Endodermal cell (in vitro differentiated cells): ENCODE results near the gene IRX2. TPM values are rescaled to one million over a fixed set of nuclear protein-coding genes. Genes with fewer than 3 reads are reported as not detected.

Experiments
- DNase-seq: peaks from one replicate; pipeline ENCODE4 v3.0.0-alpha.2; 2017
- H3K27ac ChIP-seq: 2 replicates; pipeline ENCODE4 v1.5.1; 2013; ENCODE audit warnings: mild to moderate bottlenecking, low read depth, low read length, moderate library complexity
- H3K27me3 ChIP-seq: 2 replicates; pipeline ENCODE4 v1.6.1; 2013; ENCODE audit warnings: mild to moderate bottlenecking, low read length, moderate library complexity; ENCODE audit not compliant: insufficient read depth, control insufficient read depth, poor library complexity, severe bottlenecking
- H3K36me3 ChIP-seq: 2 replicates; pipeline ENCODE4 v1.7.0; 2013; ENCODE audit warnings: mild to moderate bottlenecking, low read length, moderate library complexity; ENCODE audit not compliant: control insufficient read depth, insufficient read depth
- H3K4me1 ChIP-seq: one replicate; pipeline ENCODE4 v1.7.0; 2013; ENCODE audit warnings: low read length; ENCODE audit not compliant: control insufficient read depth, insufficient read depth
- H3K4me3 ChIP-seq: 2 replicates; pipeline ENCODE4 v1.5.1; 2013; ENCODE audit warnings: mild to moderate bottlenecking, low read length, moderate library complexity
- H3K9ac ChIP-seq: 2 replicates; pipeline ENCODE4 v1.6.1; 2013; ENCODE audit warnings: mild to moderate bottlenecking, low read length, moderate library complexity; ENCODE audit not compliant: poor library complexity, severe bottlenecking; ENCODE audit errors: extremely low read depth
- H3K9me3 ChIP-seq: 2 replicates; pipeline ENCODE4 v1.6.1; 2013; ENCODE audit warnings: mild to moderate bottlenecking, low read length, moderate library complexity; ENCODE audit not compliant: control insufficient read depth
- H3K27ac Mint-ChIP-seq: 2 replicates; pipeline ENCODE4 v1.8.0; 2020; ENCODE audit warnings: mixed read lengths
- H3K27me3 Mint-ChIP-seq: 2 replicates; pipeline ENCODE4 v1.8.0; 2021; ENCODE audit warnings: mild to moderate bottlenecking, mixed read lengths; ENCODE audit not compliant: insufficient read depth
- H3K36me3 Mint-ChIP-seq: 2 replicates; pipeline ENCODE4 v1.8.0; 2020; ENCODE audit warnings: low read depth, mixed read lengths
- H3K4me1 Mint-ChIP-seq: 2 replicates; pipeline ENCODE4 v1.8.0; 2020; ENCODE audit warnings: mixed read lengths
- H3K4me3 Mint-ChIP-seq: 2 replicates; pipeline ENCODE4 v1.8.0; 2020; ENCODE audit warnings: mild to moderate bottlenecking, moderate library complexity, mixed read lengths
- H3K9me3 Mint-ChIP-seq: 2 replicates; pipeline ENCODE4 v1.8.0; 2020; ENCODE audit warnings: mild to moderate bottlenecking, mixed read lengths
- CTCF ChIP-seq: fragments of 200-600 bp; sonication (generic); conservative IDR thresholded peaks from 2 replicates; pipeline ENCODE4 v1.5.0; 2021; ENCODE audit warnings: antibody characterized with exemption, mild to moderate bottlenecking
- WGBS, 2 experiments: methylation state at CpG; one replicate each; pipeline versions ENCODE4 v1.1.5 to v1.1.7; 2013; ENCODE audit warnings: missing lambda C conversion rate in 2 of 2, mixed read lengths in 1 of 2; ENCODE audit not compliant: insufficient coverage in 1 of 2, insufficient read length in 1 of 2; 5-methylcytosine and 5-hydroxymethylcytosine counted together
- total RNA-seq, 2 donors: library from RNA; stranded (reverse); fragmentation: NEBNext Ultra II Directional in 1 of 2; extraction: Animal tissue kit (Norgen Biotek cat#: 25700) in 1 of 2; gene quantifications; 2 replicates in 1 of 2; 3 replicates in 1 of 2; pipeline ENCODE4 v1.2.1, GENCODE V29; 2021

IRX2 gene
- total RNA-seq, 2 donors from 2014 or later = 4.2 to 6.9 TPM

DNA sequence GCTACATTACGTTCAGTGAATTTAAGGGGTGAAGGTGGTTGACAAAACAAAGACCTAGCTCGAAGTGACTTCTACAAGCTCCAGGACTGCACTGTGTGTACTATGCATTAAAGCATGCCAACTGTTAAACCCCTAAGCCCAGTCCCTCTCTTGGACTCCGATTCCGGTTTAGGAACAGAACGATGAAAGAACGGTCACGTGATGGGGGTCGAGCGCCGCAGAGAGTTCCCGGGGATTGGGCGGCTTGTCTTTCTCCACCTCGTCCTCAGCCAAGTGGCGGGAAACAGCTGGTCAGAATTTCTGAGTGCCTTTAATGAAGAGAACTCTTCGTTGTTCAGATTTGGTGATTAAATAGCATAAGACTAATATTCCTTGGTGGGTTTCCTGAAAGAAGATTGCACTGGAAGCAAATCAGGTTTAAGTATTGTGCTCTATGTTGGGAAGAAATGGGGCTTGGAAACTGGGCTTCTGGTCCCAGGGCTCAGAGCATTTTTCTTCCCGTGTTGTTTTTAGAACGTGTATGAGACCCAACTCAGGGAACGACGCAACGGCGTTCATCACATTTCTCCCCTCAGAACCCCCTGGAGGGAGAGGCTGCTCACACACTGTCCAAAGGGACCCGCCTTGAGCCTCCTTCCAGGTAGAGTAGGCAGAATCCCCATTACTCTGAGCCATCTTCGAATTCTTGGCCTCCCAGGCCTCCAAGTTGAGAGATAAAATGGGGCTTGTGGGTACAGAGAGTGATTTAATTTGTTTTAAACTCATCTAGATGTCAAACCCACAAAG lies 25.3 kb downstream of the IRX2 start:
- no peaks in the 10 kb centered on the region for H3K36me3 Mint-ChIP-seq
- WGBS, 2 experiments = 95 to 98% methylated on average over 12 to 23 of the region's 23 CpGs
- H3K9me3 ChIP-seq = no peaks in the 10 kb centered on the region
- H3K4me1 Mint-ChIP-seq = no peaks in the 10 kb centered on the region
- H3K4me1 ChIP-seq = no peaks in the 10 kb centered on the region
- no peak overlapping the region for H3K9ac ChIP-seq
- no peak for TF ChIP-seq CTCF
- DNase-seq = peak; percentile 20
- no peak overlapping the region for H3K4me3 Mint-ChIP-seq
- no peak overlapping the region for H3K27ac ChIP-seq
- H3K9me3 Mint-ChIP-seq = no peaks in the 10 kb centered on the region
- H3K27me3 ChIP-seq = peaks cover 7% of the 10 kb centered on the region
- H3K36me3 ChIP-seq = no peaks in the 10 kb centered on the region
- no peak overlapping the region for H3K4me3 ChIP-seq
- peaks cover 47% of the 10 kb centered on the region for H3K27me3 Mint-ChIP-seq
- no peak overlapping the region for H3K27ac Mint-ChIP-seq

- no peaks in the 10 kb centered on the region for H3K9me3 ChIP-seq
- no peaks in the 10 kb centered on the region for H3K36me3 Mint-ChIP-seq
- peaks cover 7% of the 10 kb centered on the region for H3K27me3 ChIP-seq
- peak; percentile 22 for DNase-seq
- H3K9ac ChIP-seq = no peak overlapping the region
- H3K27ac ChIP-seq = no peak overlapping the region
- 94 to 96% methylated on average over 2 to 5 of the region's 5 CpGs for WGBS, 2 experiments
- peaks cover 50% of the 10 kb centered on the region for H3K27me3 Mint-ChIP-seq
- no peaks in the 10 kb centered on the region for H3K4me1 ChIP-seq
- H3K4me3 Mint-ChIP-seq = no peak overlapping the region
- no peaks in the 10 kb centered on the region for H3K9me3 Mint-ChIP-seq
- H3K36me3 ChIP-seq = no peaks in the 10 kb centered on the region
- H3K27ac Mint-ChIP-seq = no peak overlapping the region
- H3K4me1 Mint-ChIP-seq = no peaks in the 10 kb centered on the region
- no peak overlapping the region for H3K4me3 ChIP-seq
- TF ChIP-seq CTCF = no peak
These were observed 26.6 kb downstream of the IRX2 start for GRCh38 chr5:2724831-2725230.

- no peaks in the 10 kb centered on the region for H3K4me1 Mint-ChIP-seq
- H3K36me3 Mint-ChIP-seq = no peaks in the 10 kb centered on the region
- Histone ChIP-seq H3K4me1 (no peaks in the 10 kb centered on the region), H3K4me3 (no peak overlapping the region), H3K9ac (no peak overlapping the region), H3K36me3 (no peaks in the 10 kb centered on the region), H3K27ac (no peak overlapping the region), H3K27me3 (peaks cover 7% of the 10 kb centered on the region), H3K9me3 (no peaks in the 10 kb centered on the region)
- 91% methylated on average over 12 of the region's 12 CpGs; no CpG with 5 or more reads in 1 of the 2 experiments for WGBS, 2 experiments
- no peak for DNase-seq
- TF ChIP-seq CTCF = no peak
- no peaks in the 10 kb centered on the region for H3K9me3 Mint-ChIP-seq
- no peak overlapping the region for H3K4me3 Mint-ChIP-seq
- peaks cover 48% of the 10 kb centered on the region for H3K27me3 Mint-ChIP-seq
- H3K27ac Mint-ChIP-seq = no peak overlapping the region
These were observed 27.4 kb downstream of the IRX2 start for GRCh38 chr5:2724031-2724581.
